Stimulated activated CD4-positive, alpha-beta T cell treated with anti-CD3 and anti-CD28 coated beads, Interleukin-1b, Interleukin-23, amount 100 ng/mL, for 24 hours (primary cell): ENCODE data around the gene ZNF385B.

Source experiments
- DNase-seq, 4 experiments: peaks; one replicate each; pipeline ENCODE4 v3.0.0-alpha.2; 2020; ENCODE audit warnings: low read depth in 4 of 4, low spot score in 1 of 4

The ZNF385B gene

DNA sequence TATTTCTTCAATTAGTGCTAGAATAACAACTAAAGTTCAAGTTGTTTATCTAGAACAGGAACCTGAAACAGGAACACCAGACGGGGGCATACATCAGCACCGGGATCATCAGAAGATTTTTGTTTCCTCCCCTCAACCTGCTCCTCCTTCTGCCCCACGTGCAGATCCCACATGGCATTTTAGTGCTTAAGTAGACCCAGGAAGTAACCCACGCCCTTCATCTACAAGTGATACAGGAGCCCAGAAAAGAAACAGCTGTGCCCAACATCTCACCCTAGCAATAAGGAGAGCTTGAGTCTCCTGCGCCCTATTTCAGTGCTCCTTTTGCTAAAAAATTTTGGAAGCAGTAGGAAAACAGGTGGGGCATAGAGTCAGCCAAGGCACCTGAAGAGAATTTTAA, 5.2 kb downstream of the ZNF385B start:
- DNase-seq: no peak

DNA sequence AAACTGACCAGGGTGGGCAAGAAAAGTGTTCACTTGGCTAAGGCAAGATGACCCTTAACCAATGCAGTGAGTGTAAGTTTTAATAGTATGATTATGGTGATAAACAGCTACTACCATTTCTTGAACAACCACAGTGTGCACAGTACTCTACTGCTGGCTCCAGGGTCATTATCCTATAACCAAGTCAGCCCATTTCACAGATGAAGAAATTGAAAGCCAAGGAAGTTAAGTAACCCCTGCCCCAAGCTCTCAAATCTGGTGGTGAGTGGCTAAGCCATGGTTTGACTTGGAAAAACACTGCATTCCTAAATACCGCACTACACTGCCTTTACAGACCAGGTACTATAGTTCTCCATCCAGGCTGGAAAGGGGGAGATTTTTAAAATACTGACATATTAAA, 5.7 kb downstream of the ZNF385B start:
- DNase-seq: no peak

GRCh38 chr2:179854891-179855290, 6.5 kb downstream of the ZNF385B start:
- DNase-seq: no peak

DNA sequence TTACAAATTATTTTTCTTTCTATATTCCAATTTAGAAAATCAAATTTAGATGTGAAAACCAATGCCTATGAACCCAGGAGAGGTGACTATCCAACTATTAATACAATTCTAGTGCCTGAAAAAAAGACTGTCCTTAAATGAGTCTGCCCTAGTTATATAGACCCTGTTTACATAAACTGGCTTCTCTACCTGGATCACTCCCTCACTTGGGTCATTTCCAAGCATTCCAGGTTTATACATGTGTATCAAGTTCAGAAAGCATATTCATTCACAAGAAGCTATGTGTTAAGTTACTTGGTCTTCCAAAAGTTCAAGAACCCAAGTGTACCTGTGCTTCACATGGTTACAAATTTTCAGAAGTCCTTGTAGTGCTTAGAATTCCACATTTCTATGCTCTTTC, 8.3 kb downstream of the ZNF385B start:
- DNase-seq: no peak

GRCh38 chr2:179850188-179850587, 11.2 kb downstream of the ZNF385B start:
- no peak for DNase-seq

GRCh38 chr2:179849719-179850118, 11.7 kb downstream of the ZNF385B start:
- DNase-seq: no peak

DNA sequence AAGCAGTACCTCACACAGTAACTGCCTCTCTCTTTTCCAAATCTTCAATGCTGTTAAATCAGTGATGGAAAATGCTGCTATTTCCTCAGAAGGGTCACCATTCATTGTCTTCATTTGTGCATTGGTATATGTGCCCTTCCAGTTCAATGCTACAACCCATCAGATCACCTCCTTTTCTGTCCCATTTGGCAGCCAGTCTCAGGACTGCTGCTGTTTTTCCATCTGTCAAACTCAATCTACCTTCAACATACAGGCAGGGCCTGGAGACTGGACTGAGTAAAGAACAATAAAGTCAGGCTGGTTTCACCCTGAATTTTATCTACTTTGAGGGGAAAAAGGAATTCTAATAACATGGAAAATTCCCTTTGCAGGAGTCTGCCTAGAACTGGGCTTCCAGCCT, 17.9 kb downstream of the ZNF385B start:
- DNase-seq: no peak

GRCh38 chr2:179842498-179843153, 18.8 kb downstream of the ZNF385B start:
- no peak for DNase-seq

GRCh38 chr2:179840840-179841239, 20.6 kb downstream of the ZNF385B start:
- DNase-seq: no peak

GRCh38 chr2:179837408-179837807, 24.0 kb downstream of the ZNF385B start:
- DNase-seq: no peak

- DNase-seq: no peak
Measured at GRCh38 chr2:179830043-179830787, 31.2 kb downstream of the ZNF385B start.

DNA sequence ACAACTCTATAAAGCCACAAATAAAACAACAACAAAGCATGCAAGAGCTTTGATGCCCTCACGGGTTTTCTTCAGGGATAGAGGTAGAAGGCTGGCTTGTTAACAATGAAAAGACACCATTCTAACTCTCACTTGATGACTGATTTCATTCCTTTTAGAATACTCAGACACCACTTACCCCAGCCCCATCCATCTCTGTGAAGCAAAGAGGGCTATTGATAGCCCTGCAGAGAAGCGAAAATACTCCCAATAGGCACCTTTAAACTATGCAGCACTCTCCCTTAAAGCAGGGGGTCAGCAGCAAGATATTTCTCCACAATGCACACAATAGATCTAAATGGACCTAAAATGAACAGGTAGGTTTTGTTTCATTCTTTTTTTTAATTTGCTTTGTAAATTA, 35.1 kb downstream of the ZNF385B start:
- DNase-seq: no peak

GRCh38 chr2:179825494-179825893, 35.9 kb downstream of the ZNF385B start:
- no peak for DNase-seq

DNA sequence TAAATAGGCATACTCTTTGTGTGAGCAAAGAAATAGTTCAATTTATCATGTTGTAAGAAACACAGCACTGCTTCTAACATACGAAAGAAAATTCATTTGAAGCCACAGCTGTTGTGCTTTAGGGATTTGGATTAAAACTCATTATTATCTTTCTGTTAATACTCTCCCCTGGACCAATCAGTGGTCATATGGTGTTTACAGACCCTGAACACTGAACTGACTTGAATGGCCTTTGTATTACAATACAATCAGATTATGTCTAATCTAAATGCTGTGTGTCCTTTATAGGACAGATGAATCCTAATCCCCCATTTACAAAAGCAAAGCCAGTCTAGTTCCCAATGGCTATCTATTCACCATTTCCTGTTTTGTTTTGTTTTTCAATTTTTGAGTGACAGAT, 36.5 kb downstream of the ZNF385B start:
- no peak for DNase-seq

DNA sequence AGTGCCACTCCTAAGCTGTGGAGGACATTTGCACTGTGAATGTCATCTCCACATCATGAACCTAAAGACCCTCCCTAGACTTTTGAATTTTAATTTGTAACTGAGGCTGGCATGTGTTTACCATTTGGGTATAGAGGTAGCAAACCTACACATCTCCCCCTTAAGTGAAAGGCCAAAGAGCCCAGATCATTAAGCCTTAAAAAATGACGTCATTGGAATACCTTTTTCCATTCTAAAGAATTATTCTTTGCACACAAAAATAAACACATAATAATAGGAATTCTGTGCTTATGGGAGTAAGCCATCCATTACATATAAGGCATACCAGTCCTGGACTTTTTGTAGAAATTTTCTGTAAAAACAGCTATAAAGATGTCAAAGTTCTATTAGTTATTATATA, 38.9 kb downstream of the ZNF385B start:
- no peak for DNase-seq

GRCh38 chr2:179818546-179818945, 42.9 kb downstream of the ZNF385B start:
- DNase-seq: no peak

GRCh38 chr2:179817181-179817841, 44.1 kb downstream of the ZNF385B start:
- DNase-seq: no peak

GRCh38 chr2:179814050-179814449, 47.4 kb downstream of the ZNF385B start:
- no peak for DNase-seq

GRCh38 chr2:179812501-179812900, 48.9 kb downstream of the ZNF385B start:
- DNase-seq: no peak

- no peak for DNase-seq
Measured at GRCh38 chr2:179811042-179811441, 50.4 kb downstream of the ZNF385B start.

DNA sequence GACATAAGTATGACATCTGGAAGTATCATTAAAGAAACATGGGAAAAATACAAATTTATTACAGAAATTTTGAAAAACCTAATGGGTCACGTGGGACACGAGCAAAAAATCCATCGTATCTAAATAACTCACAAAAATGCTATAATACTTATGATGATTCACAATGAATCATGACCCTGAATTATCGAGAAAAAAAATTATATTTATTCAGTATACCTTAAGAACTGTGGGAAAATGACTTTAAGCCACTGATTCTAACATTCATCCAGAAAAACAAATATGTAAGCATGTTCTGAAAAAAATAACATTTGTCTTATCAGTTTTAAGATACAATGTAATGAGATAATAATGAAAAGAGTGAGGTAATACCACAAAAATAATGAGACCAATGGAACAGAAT, 51.8 kb downstream of the ZNF385B start:
- no peak for DNase-seq

DNA sequence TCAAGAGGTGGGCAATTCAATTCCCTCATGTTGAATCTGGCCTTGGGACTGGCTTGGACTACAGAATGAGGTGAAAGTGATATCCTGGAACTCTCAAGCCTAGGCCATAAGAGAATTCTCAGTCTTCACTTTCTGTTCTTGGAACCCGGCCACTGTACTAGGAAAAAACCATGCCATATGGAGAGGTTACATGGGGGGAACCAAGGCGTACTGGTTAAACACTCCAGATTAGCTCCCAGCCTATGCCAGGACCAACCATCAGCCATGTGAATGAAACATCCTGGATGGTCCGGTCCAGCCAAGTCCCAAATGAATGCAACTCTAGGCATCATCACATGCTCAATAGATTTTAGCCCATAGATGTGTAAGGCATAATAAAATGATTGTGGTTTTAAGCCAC, 56.4 kb downstream of the ZNF385B start:
- DNase-seq: no peak
